ENCODE data around the gene TOMM40. TPM values are rescaled to one million over a fixed set of nuclear protein-coding genes. Genes with fewer than 3 reads are reported as not detected.

Gene TOMM40
- total and polyA plus RNA-seq, 2 of the 13 experiments (the other 11 are each of a cell fraction or from before 2014, with no cell fraction given): 72.0 to 110 TPM

DNA sequence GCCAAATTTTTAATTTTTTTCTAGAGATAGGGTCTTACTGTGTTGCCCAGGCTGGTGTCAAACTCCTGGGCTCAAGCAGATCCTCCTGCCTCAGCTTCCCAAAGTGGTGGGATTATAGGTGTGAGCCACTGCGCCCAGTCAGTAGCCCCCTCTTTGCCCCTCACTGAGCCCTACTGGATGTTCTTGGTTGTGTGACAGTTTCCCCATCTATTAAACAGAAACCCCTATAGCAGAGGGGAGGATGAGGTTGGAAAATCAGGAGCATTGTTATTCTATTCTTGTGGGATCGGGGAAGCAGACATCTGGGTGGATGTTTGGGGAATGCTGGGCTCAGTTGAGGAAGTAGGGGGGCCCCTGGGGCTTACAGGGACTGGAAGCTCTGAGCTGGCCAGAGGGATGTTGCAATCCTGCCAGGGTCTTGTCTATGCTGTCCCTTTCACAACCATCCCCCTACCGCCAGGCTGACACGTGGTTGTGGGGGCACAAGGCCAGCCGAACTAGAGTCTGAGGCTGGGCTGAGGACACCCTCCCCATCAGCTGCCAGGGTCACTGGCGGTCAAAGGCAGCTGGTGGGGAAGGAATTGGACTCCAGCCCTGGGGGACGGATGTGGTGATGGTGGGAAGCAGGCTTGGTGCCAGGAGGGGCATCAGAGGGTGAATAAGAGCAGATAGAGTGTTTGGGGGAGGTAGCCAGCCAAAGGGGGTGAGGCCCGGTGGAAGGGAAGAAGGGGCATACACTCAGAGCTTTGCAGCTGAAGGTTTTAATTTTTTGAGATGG lies 34.2 kb downstream of the TOMM40 start (continued):
- no peak for TF ChIP-seq GMEB2 (CRISPR knock-in tag; IDR thresholded peaks at IDR 0.05; ENCODE audit: low read depth)
- TF ChIP-seq RBM39 (IDR thresholded peaks at IDR 0.05; ENCODE audit: low read depth, low read length, poor library complexity, severe bottlenecking): no peak
- TF ChIP-seq PHF21A (CRISPR knock-in tag; IDR thresholded peaks at IDR 0.05): peak; percentile 99
- no peak; the same call in 1 of the 2 replicates for TF ChIP-seq ZNF337 (CRISPR knock-in tag; IDR thresholded peaks at IDR 0.05; ENCODE audit: borderline replicate concordance, low read depth)
- peak; percentile 100 for TF ChIP-seq ZSCAN29 (CRISPR knock-in tag; conservative IDR thresholded peaks at IDR 0.05)
- no peak for TF ChIP-seq ZNF7 (CRISPR knock-in tag; IDR thresholded peaks at IDR 0.05)
- TF ChIP-seq MYNN (CRISPR knock-in tag; IDR thresholded peaks at IDR 0.05; ENCODE audit: low read depth): no peak
- peak; percentile 94; the same call in 1 of the 2 replicates for TF ChIP-seq NCOA1 (CRISPR knock-in tag; IDR thresholded peaks at IDR 0.05)
- no peak for TF ChIP-seq HDAC6 (IDR thresholded peaks at IDR 0.05; ENCODE audit: low read depth, low read length)
- TF ChIP-seq, protein P1, sequence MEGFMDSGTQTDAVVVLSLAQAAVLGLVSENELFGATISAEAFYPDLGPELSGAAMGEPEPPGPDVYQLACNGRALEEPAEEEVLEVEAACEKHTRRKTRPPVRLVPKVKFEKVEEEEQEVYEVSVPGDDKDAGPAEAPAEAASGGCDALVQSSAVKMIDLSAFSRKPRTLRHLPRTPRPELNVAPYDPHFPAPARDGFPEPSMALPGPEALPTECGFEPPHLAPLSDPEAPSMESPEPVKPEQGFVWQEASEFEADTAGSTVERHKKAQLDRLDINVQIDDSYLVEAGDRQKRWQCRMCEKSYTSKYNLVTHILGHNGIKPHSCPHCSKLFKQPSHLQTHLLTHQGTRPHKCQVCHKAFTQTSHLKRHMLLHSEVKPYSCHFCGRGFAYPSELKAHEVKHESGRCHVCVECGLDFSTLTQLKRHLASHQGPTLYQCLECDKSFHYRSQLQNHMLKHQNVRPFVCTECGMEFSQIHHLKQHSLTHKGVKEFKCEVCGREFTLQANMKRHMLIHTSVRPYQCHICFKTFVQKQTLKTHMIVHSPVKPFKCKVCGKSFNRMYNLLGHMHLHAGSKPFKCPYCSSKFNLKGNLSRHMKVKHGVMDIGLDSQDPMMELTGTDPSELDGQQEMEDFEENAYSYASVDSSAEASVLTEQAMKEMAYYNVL (CRISPR knock-in tag; IDR thresholded peaks at IDR 0.05; ENCODE audit: borderline replicate concordance): peak; percentile 96
- TF ChIP-seq SP140L (CRISPR knock-in tag; IDR thresholded peaks at IDR 0.05; ENCODE audit: borderline replicate concordance): no peak
- TF ChIP-seq, protein P2, sequence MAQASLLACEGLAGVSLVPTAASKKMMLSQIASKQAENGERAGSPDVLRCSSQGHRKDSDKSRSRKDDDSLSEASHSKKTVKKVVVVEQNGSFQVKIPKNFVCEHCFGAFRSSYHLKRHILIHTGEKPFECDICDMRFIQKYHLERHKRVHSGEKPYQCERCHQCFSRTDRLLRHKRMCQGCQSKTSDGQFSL (CRISPR knock-in tag; IDR thresholded peaks at IDR 0.05): no peak
- 0 out of 2 replicates have a peak, but pooled peaks have one; percentile 65 for TF ChIP-seq GLI4 (CRISPR knock-in tag; IDR thresholded peaks at IDR 0.05; ENCODE audit: borderline replicate concordance)
- no peak for TF ChIP-seq ZNF652 (CRISPR knock-in tag; IDR thresholded peaks at IDR 0.05; ENCODE audit: borderline replicate concordance, low read depth)
- TF ChIP-seq ZNF878 (CRISPR knock-in tag; IDR thresholded peaks at IDR 0.05): peak; percentile 96
- TF ChIP-seq ZNF552 (CRISPR knock-in tag; IDR thresholded peaks at IDR 0.05; ENCODE audit: borderline replicate concordance): no peak; the same call in 1 of the 2 replicates
- TF ChIP-seq, protein P3, sequence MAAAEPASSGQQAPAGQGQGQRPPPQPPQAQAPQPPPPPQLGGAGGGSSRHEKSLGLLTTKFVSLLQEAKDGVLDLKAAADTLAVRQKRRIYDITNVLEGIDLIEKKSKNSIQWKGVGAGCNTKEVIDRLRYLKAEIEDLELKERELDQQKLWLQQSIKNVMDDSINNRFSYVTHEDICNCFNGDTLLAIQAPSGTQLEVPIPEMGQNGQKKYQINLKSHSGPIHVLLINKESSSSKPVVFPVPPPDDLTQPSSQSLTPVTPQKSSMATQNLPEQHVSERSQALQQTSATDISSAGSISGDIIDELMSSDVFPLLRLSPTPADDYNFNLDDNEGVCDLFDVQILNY (CRISPR knock-in tag; conservative IDR thresholded peaks at IDR 0.05): no peak
- TF ChIP-seq MXI1 (IDR thresholded peaks at IDR 0.05; ENCODE audit: borderline replicate concordance, low read depth, low read length): peak; percentile 92; the same call in 2 of the 3 replicates
- peak; percentile 43 for TF ChIP-seq CTCF (CRISPR knock-in tag; IDR thresholded peaks at IDR 0.05)
- TF ChIP-seq THAP11 (CRISPR knock-in tag; IDR thresholded peaks at IDR 0.05): peak; percentile 82
- TF ChIP-seq ZNF749 (CRISPR knock-in tag; IDR thresholded peaks at IDR 0.05; ENCODE audit: borderline replicate concordance): no peak
- TF ChIP-seq HMG20B (CRISPR knock-in tag; conservative IDR thresholded peaks at IDR 0.05): peak; percentile 87
- TF ChIP-seq MATR3 (CRISPR knock-in tag; IDR thresholded peaks at IDR 0.05): no peak

Measured in HepG2 (cell line).